Natural killer cell treated with Interleukin-12 subunit alpha and Interleukin-12 subunit beta and Interleukin-15 and Interleukin-18, amount 100 ng/mL, for 72 hours (primary cell): ENCODE results near the gene C6orf47. TPM values are rescaled to one million over a fixed set of nuclear protein-coding genes. Genes with fewer than 3 reads are reported as not detected.

Source experiments
- ATAC-seq, 2 donors: fragments of 150-1000 bp; cut with Tn5 transposase in 1 of 2; sonication (Bioruptor Pico), chemical (Tn5 transposase) in 1 of 2; 2 replicates each; pipeline ENCODE4 v1.10.0; 2021
- DNase-seq: peaks from one replicate; pipeline ENCODE4 v3.0.0; 2022; ENCODE audit warnings: low spot score
- H3K27ac Mint-ChIP-seq, 2 donors: 1 replicate in 1 of 2; 2 replicates in 1 of 2; pipeline ENCODE4 v1.8.0; 2022; ENCODE audit warnings: mixed read lengths in 2 of 2, mild to moderate bottlenecking in 1 of 2, moderate library complexity in 1 of 2
- H3K27me3 Mint-ChIP-seq, 2 donors: 1 replicate in 1 of 2; 2 replicates in 1 of 2; pipeline ENCODE4 v1.8.0; 2022; ENCODE audit warnings: mixed read lengths in 2 of 2
- H3K36me3 Mint-ChIP-seq: one replicate; pipeline ENCODE4 v1.8.0; 2022; ENCODE audit warnings: mixed read lengths
- H3K4me1 Mint-ChIP-seq, 2 donors: 1 replicate in 1 of 2; 2 replicates in 1 of 2; pipeline ENCODE4 v1.8.0; 2022; ENCODE audit warnings: low read depth in 2 of 2, mixed read lengths in 2 of 2, mild to moderate bottlenecking in 1 of 2
- H3K4me3 Mint-ChIP-seq: one replicate; pipeline ENCODE4 v1.8.0; 2022; ENCODE audit warnings: mixed read lengths
- H3K9me3 Mint-ChIP-seq: 2 replicates; pipeline ENCODE4 v1.8.0; 2022; ENCODE audit warnings: mixed read lengths
- total RNA-seq, 2 donors: library from RNA; stranded (reverse); gene quantifications; one replicate each; pipeline ENCODE4 v1.2.3, GENCODE V29; 2022

The C6orf47 gene
- total RNA-seq, 2 donors from 2014 or later = 26.9 to 34.0 TPM

DNA sequence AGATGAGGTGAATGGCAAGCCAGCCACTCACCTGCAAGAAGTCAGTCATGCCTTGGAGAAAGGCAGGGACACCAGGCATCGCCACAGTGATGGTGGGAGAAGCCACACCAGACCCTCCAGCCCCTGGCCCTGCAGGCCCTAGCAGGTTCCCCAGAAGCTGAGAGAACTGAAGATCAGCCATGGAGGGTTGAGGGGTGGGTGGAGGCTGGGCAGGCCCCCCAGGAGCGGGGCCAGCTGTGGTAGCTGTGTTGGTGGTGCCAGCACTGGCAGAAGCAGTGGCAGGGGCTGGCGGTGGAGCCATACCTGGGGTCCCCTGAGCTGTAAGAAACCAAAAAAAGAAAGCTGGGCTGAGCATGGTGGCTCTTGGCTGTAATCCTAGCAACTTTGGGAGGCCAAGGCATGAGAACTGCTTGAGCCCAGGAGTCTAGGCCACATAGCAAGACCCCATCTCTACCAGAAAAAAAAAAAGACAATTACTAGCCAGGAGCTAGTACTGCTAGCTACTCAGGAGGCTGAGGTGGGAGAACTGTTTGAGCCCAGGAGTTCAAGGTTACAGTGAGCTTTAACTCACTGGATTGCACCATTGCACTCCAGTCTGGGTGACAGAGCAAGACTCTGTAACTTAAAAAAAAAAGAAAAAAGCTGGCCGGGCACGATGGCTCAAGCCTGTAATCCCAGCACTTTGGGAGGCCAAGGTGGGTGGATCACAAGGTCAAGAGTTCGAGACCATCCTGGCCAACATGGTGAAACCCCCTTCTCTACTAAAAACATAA is 17.6 kb downstream of the C6orf47 start:
- no peak overlapping the region for H3K4me3 Mint-ChIP-seq
- peaks cover 0 to 15% of the 10 kb centered on the region in 2 donors for H3K4me1 Mint-ChIP-seq
- H3K27me3 Mint-ChIP-seq = no peaks in the 10 kb centered on the region
- DNase-seq (no peak), ATAC-seq (no peak)
- H3K27ac Mint-ChIP-seq = no peak overlapping the region
- H3K9me3 Mint-ChIP-seq = no peaks in the 10 kb centered on the region
- peaks cover 20% of the 10 kb centered on the region for H3K36me3 Mint-ChIP-seq

DNA sequence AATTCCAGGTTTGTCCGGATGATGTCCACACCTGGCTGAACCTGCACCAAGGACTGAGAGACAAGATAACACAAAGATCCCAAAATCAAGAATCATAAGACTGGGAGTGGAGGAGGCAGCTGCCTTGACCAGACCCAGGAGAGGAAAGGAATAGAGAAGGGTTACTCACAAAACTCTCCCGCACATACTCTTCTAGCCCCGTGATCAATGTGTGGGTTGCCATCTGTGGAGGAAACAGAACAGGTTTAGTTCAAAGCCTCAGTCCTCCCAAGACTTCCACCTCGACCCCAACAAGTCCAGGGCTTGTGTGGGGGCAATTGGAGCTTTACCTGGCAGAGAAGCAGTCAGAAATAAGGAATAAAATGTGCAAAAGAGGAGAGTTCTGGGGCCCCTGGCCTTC is 19.2 kb downstream of the C6orf47 start:
- H3K27ac Mint-ChIP-seq = peak overlapping the region in 1 of 2 donors; percentile 44
- no peaks in the 10 kb centered on the region for H3K27me3 Mint-ChIP-seq
- no peak for DNase-seq
- no peak for ATAC-seq
- no peaks in the 10 kb centered on the region for H3K9me3 Mint-ChIP-seq
- peaks cover 16% of the 10 kb centered on the region for H3K36me3 Mint-ChIP-seq
- no peak overlapping the region for H3K4me3 Mint-ChIP-seq
- peaks cover 0 to 12% of the 10 kb centered on the region in 2 donors for H3K4me1 Mint-ChIP-seq

DNA sequence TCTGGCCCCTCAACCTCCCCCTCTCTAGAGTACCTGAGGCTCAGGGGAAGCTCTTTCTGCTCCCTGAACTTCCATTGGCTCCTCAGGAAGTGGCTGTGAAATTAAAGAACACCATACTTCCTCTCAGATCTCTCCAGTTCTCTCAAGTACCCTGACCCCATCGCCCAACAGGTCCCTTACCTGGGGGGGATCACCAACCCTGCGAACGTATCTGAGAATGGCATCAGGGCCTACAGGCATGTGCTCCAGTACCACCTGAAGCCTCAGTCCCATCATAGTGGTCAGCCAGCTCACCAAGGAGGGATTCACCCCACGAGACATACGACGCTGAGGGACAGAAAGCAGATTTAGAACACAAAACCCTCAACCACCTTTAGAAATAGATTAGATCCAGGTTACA is 20.0 kb downstream of the C6orf47 start:
- H3K27ac Mint-ChIP-seq = no peak overlapping the region
- H3K4me3 Mint-ChIP-seq = no peak overlapping the region
- no peak for DNase-seq
- no peaks in the 10 kb centered on the region for H3K9me3 Mint-ChIP-seq
- ATAC-seq = no peak
- peaks cover 0 to 10% of the 10 kb centered on the region in 2 donors for H3K4me1 Mint-ChIP-seq
- peaks cover 19% of the 10 kb centered on the region for H3K36me3 Mint-ChIP-seq
- H3K27me3 Mint-ChIP-seq = no peaks in the 10 kb centered on the region

DNA sequence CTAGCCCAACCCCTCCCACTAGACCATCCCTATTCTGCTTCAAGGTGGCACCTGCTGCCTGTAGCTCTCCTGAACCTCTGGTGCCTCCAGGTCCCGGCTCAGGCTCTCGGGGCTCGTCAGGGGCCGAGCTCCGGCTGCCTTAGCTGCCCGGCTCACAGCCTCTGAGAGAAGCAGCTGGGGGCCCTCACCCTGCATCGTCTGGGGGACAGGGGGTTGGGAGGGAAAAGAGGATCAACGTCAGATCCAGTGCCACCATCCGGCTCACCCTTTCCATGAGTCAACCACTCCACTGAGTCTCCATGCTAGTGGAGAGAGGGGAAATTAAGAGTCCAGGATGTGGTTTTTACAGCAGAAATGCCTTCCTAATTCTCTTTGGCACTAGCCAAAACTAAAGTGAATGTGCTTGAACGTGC is 21.1 kb downstream of the C6orf47 start:
- H3K4me3 Mint-ChIP-seq = no peak overlapping the region
- DNase-seq = no peak
- peak overlapping the region; percentile 27 to 33 for H3K27ac Mint-ChIP-seq
- H3K4me1 Mint-ChIP-seq = peaks cover 0 to 4% of the 10 kb centered on the region in 2 donors
- ATAC-seq = no peak
- peaks cover 20% of the 10 kb centered on the region for H3K36me3 Mint-ChIP-seq
- H3K27me3 Mint-ChIP-seq = no peaks in the 10 kb centered on the region
- H3K9me3 Mint-ChIP-seq = no peaks in the 10 kb centered on the region

DNA sequence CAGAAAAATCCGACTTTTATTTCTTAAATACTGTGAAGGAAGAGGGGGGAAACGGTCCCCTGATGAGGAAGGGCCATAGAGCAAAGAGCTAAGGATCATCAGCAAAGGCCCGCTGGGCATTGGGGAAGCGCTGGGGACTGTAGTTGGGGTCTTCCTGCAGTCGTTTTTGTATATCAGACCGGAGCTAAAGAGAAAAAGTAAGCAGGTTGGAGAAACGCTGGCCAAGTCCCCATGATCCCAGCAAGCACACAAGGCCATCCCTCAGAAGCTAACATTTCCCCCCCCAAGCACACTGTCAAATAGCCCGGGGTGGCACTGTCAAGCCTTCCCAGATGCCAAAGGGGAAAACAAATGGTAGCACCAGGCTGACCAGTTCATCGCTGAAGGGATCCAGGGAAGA is 21.5 kb downstream of the C6orf47 start:
- peaks cover 0 to 5% of the 10 kb centered on the region in 2 donors for H3K4me1 Mint-ChIP-seq
- no peaks in the 10 kb centered on the region for H3K9me3 Mint-ChIP-seq
- H3K4me3 Mint-ChIP-seq = no peak overlapping the region
- peaks cover 22% of the 10 kb centered on the region for H3K36me3 Mint-ChIP-seq
- H3K27me3 Mint-ChIP-seq = no peaks in the 10 kb centered on the region
- no peak overlapping the region for H3K27ac Mint-ChIP-seq
- DNase-seq (no peak), ATAC-seq (no peak)

DNA sequence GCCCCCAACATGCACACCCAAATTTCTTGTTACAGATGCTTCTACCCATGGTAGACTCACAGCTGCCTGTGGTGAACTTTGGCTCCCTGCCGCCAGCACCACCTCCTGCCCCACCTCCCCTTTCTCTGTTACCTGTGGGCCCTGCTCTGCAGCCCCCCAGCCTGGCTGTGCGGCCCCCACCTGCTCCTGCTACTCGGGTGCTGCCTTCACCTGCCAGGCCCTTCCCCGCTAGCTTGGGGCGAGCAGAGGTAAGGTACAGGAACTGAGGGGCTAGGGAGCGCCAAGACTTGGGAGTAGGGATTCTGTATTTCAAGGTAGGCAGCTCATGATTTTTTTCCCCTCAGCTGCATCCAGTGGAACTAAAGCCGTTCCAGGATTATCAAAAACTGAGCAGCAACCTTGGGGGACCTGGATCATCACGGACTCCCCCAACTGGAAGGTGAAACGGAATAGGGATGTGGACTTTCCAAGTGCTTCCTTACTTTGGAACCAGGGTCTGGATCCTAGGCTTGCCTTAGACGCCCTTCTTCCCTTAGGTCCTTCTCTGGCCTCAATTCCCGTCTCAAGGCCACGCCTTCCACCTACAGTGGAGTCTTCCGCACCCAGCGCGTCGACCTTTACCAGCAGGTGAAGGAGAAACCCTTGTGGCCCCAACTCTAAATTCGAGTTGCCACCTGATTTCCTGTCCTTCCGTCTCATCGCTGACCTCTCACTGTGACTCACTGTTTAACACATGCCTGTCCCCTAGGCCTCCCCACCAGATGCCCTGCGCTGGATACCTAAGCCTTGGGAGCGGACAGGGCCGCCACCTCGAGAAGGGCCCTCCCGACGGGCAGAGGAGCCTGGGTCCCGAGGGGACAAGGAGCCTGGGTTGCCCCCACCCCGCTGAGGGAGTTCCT is 23.6 kb downstream of the C6orf47 start:
- no peak overlapping the region for H3K4me3 Mint-ChIP-seq
- no peak overlapping the region for H3K27ac Mint-ChIP-seq
- H3K36me3 Mint-ChIP-seq = peaks cover 26% of the 10 kb centered on the region
- no peak for ATAC-seq
- H3K9me3 Mint-ChIP-seq = no peaks in the 10 kb centered on the region
- no peak for DNase-seq
- no peaks in the 10 kb centered on the region for H3K27me3 Mint-ChIP-seq
- peaks cover 0 to 10% of the 10 kb centered on the region in 2 donors for H3K4me1 Mint-ChIP-seq

DNA sequence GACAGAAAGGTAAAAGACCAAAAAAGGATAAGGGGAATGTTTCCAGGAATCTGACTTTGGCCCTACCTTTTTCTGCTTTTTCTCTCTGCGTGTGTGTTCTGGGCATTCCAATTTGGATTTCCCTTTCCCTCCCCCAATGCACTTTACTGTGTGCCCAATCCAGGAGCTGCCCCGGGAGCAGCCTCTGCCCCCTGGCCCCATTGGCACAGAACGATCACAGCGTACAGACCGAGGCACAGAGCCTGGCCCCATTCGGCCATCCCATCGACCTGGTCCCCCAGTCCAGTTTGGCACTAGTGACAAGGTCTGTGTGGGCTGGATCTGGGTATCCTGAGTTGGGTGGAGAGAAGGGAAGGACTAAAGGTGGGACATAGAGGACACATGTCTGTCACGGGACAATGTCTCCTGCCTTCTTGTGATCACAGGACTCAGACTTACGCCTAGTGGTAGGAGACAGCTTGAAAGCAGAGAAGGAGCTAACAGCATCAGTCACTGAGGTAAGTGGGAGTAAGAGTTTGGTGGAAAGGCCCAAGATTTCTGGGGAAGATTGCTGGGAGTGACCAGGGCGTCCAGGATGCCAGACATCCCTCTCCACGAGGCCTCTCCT is 25.5 kb downstream of the C6orf47 start:
- DNase-seq = no peak
- H3K4me3 Mint-ChIP-seq = no peak overlapping the region
- ATAC-seq = peak in 1 of 2 donors; percentile 30
- H3K9me3 Mint-ChIP-seq = no peaks in the 10 kb centered on the region
- peaks cover 26% of the 10 kb centered on the region for H3K36me3 Mint-ChIP-seq
- no peak overlapping the region for H3K27ac Mint-ChIP-seq
- H3K4me1 Mint-ChIP-seq = peaks cover 0 to 15% of the 10 kb centered on the region in 2 donors
- H3K27me3 Mint-ChIP-seq = no peaks in the 10 kb centered on the region

DNA sequence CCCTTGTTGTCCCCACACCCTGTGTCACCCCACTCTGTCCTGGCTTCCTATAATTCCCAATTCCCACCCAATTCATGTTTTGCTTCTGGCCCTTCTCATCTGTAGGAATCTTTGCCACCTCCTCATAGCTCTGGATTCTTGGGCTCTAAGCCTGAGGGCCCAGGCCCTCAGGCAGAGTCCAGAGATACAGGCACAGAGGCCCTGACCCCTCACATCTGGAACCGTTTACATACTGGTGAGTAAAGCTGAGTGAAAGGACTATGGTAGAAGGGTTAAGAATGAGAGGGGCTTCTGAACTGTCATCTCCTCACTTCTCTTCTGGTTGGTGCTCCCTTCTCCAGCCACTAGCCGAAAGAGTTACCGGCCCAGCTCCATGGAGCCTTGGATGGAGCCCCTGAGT is 26.4 kb downstream of the C6orf47 start:
- no peak overlapping the region for H3K4me3 Mint-ChIP-seq
- H3K36me3 Mint-ChIP-seq = peaks cover 26% of the 10 kb centered on the region
- H3K27ac Mint-ChIP-seq = no peak overlapping the region
- H3K9me3 Mint-ChIP-seq = no peaks in the 10 kb centered on the region
- H3K4me1 Mint-ChIP-seq = peaks cover 0 to 11% of the 10 kb centered on the region in 2 donors
- DNase-seq (no peak), ATAC-seq (no peak)
- no peaks in the 10 kb centered on the region for H3K27me3 Mint-ChIP-seq

DNA sequence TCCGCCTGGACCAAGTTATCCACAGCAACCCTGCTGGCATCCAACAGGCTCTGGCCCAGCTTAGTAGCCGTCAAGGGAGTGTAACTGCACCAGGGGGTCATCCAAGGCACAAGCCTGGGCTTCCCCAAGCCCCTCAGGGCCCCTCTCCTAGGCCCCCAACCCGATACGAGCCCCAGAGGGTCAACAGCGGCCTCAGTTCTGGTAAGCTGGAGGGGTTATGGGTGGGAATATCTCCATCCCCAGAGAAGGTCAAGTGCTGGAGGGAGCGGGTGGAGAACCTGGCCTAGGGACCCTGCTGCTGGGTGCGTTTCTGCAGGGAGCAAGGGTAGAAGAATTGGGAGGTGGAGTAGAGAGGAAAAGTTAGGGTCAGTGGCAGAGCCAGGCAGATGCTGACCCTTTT is 27.1 kb downstream of the C6orf47 start:
- ATAC-seq = no peak
- peaks cover 0 to 11% of the 10 kb centered on the region in 2 donors for H3K4me1 Mint-ChIP-seq
- DNase-seq = no peak
- H3K9me3 Mint-ChIP-seq = no peaks in the 10 kb centered on the region
- no peak overlapping the region for H3K27ac Mint-ChIP-seq
- peaks cover 26% of the 10 kb centered on the region for H3K36me3 Mint-ChIP-seq
- no peaks in the 10 kb centered on the region for H3K27me3 Mint-ChIP-seq
- no peak overlapping the region for H3K4me3 Mint-ChIP-seq

DNA sequence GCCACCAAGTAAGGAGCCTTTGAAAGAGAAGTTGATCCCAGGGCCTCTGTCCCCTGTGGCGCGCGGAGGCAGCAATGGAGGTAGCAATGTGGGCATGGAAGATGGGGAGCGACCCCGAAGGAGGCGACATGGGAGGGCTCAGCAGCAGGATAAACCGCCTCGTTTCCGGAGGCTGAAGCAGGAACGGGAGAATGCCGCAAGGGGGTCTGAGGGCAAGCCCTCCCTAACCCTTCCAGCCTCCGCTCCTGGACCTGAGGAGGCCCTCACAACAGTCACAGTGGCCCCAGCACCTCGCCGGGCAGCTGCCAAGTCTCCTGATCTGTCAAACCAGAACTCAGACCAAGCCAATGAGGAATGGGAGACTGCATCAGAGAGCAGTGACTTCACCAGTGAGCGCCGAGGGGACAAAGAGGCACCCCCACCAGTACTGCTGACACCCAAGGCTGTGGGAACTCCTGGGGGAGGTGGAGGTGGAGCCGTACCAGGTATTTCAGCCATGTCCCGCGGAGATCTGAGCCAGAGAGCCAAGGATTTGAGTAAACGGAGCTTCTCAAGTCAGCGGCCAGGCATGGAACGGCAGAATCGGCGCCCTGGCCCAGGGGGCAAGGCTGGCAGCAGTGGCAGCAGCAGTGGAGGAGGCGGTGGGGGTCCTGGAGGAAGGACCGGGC is 28.2 kb downstream of the C6orf47 start:
- Mint-ChIP-seq H3K9me3 (no peaks in the 10 kb centered on the region), H3K27ac (peak overlapping the region in 1 of 2 donors; percentile 46), H3K36me3 (peaks cover 35% of the 10 kb centered on the region), H3K27me3 (no peaks in the 10 kb centered on the region), H3K4me3 (no peak overlapping the region), H3K4me1 (peaks cover 9 to 17% of the 10 kb centered on the region in 2 donors)
- DNase-seq (no peak), ATAC-seq (no peak)

DNA sequence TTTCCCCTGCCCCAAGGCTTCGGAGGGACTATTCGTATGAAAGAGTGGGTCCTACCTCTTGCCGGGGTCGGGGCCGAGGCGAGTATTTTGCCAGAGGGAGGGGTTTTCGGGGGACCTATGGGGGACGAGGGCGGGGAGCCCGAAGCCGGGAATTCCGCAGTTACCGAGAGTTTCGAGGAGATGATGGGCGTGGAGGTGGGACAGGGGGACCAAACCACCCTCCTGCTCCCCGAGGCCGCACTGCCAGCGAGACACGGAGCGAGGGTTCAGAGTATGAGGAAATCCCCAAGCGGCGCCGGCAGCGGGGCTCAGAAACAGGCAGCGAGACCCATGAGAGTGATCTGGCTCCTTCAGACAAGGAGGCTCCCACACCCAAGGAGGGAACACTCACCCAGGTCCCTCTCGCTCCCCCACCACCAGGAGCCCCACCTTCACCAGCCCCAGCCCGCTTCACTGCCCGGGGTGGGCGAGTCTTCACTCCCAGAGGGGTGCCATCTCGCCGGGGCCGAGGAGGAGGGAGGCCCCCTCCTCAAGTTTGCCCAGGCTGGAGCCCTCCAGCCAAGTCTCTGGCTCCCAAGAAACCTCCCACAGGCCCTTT is 28.8 kb downstream of the C6orf47 start:
- Mint-ChIP-seq H3K27ac (peak overlapping the region in 1 of 2 donors; percentile 48), H3K27me3 (no peaks in the 10 kb centered on the region), H3K36me3 (peaks cover 41% of the 10 kb centered on the region), H3K4me3 (no peak overlapping the region), H3K9me3 (no peaks in the 10 kb centered on the region), H3K4me1 (peaks cover 14 to 17% of the 10 kb centered on the region in 2 donors)
- DNase-seq (no peak), ATAC-seq (no peak)

DNA sequence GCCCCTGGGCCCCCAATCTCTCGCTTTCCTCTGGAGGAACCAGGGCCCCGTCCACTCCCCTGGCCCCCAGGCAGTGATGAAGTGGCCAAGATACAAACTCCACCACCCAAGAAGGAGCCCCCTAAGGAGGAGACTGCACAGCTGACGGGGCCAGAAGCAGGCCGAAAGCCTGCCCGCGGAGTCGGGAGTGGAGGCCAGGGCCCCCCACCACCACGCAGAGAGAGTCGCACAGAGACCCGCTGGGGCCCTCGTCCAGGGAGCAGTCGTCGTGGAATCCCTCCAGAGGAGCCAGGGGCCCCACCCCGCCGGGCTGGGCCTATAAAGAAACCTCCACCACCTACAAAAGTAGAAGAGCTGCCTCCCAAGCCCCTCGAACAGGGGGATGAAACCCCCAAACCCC is 29.4 kb downstream of the C6orf47 start:
- peaks cover 47% of the 10 kb centered on the region for H3K36me3 Mint-ChIP-seq
- no peak for ATAC-seq
- no peaks in the 10 kb centered on the region for H3K27me3 Mint-ChIP-seq
- H3K27ac Mint-ChIP-seq = peak overlapping the region in 1 of 2 donors; percentile 48
- H3K4me1 Mint-ChIP-seq = peaks cover 19 to 21% of the 10 kb centered on the region in 2 donors
- H3K4me3 Mint-ChIP-seq = no peak overlapping the region
- DNase-seq = no peak
- no peaks in the 10 kb centered on the region for H3K9me3 Mint-ChIP-seq
